ENCODE measurements around the gene GRM5.

The GRM5 gene

DNA sequence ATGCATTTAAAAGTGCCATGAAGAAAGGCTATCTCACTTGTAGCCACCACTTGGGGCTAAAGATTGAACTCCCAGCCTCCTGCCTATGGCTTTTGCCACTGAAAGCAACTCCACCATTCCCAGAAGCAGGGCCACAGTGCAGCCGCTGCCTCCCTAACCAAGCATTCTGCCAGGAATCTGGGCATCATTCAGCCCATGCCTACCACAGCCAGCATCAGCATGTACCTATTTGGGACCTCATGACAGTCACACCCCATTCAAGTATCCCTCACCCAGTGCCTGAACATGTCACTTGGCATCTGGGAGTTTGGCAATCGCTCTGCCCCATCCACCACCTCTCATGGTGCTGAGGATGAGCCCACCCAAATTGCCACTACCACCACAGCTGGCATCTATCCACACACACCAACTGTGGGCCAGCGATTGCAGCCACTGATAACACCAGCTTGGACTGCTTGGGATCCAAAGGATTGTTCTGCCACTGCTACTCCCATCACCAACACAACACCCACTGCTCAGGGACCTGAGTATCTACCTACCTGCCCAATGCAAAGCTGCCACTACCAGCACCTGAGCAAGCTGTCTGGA is 234.4 kb downstream of the GRM5 start:
- no peak for DNase-seq

DNA sequence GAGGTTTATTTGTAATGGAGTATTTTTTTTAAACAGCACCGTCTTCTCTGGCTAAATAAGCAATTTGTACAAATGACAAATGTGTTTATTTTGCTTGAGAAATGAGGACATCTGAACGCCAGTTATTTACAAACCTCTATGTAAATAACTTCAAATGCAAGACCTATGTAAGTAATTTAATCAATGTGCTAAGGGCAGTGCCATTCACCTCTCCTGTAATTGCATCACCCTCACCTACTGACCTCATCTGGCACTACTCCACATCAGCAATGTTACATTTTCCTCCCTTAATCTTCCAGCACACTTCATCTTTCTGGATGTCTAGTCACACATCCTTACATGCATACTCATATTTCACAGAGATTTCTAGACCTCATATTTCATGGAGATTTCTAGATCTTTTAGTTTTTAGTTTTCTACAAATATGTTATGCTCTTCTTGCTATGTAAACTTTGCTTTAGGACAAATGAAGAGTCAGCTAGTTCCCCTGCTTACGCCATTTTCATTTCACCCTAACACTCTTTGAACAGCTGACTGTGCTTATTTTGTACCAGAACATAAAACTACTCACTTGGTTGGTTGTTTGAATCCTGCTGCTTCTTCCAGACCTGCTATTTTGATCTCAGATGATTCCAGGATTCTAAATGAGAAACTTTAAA is 238.6 kb downstream of the GRM5 start:
- DNase-seq: no peak

DNA sequence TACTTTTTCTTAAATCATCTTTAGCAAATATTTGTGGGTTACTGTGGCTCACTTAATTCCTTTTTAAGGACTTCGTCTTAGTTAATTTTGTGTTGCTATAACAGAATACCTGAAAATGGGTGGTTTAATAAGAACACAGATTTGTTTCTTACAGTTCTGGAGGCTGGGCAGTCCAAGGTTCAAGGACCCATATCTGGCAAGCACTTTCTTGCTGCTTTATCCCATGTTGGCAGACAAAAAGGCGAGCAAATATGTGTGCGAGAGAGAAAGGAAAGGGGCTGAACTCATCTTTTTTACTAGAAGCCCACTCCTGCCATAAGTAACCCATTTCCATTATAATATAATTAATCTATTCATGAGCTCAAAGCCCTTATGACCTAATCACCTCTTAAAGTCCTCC is 246.2 kb downstream of the GRM5 start:
- no peak for DNase-seq

DNA sequence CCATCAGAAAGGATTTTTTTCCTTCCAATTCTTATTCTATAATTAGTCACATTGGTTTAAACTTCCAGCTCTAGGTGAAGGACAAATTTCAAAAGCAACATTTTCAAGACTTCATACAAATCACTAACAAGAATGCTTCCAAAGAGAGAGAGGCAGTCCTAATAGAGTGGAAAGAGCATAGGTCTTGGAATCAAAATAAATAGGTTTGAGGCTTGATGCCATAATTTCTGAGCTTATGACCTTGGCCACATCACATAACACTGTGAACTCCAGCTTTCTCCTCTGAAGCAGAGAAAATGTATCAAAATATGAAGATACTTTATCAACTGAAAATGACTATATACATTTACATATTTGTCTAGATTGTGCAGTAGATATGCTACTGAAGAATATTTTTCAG is 246.8 kb downstream of the GRM5 start:
- DNase-seq: no peak

DNA sequence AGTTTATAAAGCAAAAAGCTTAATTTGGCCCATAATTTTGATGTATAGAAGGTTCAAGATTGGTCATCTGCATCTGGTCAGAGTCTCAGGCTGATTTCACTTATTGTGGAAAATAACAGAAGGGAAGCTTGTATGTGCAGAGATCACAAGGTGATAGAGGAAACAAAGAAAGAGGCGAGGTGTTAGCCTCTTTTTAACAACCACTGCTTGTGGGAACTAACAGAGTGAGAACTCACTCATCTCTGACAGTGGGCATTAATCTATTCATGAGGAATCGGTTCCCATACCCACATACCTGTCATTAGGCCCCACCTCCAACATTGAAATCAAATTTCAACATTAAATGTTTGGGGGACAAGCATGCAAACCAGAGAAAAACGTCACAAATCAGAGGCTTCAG is 250.3 kb downstream of the GRM5 start:
- DNase-seq: no peak

DNA sequence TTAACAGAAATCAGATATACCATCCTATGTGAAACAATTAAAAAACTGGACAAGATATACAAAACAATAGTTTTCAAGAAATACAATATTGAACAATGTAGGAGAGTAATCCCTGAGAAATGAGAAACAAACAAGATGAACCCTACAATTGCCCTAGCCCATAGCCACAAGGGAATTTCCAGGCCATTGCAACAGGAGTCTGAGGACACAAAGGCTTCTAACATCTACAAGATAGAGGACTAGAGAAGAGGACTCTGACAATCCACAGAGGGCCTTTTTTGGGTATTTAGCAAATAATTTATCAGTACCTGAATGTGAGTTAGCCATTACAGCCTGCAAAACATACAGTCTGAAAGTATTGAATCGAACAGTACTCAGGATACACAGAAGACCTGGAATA is 251.7 kb downstream of the GRM5 start:
- no peak for DNase-seq

DNA sequence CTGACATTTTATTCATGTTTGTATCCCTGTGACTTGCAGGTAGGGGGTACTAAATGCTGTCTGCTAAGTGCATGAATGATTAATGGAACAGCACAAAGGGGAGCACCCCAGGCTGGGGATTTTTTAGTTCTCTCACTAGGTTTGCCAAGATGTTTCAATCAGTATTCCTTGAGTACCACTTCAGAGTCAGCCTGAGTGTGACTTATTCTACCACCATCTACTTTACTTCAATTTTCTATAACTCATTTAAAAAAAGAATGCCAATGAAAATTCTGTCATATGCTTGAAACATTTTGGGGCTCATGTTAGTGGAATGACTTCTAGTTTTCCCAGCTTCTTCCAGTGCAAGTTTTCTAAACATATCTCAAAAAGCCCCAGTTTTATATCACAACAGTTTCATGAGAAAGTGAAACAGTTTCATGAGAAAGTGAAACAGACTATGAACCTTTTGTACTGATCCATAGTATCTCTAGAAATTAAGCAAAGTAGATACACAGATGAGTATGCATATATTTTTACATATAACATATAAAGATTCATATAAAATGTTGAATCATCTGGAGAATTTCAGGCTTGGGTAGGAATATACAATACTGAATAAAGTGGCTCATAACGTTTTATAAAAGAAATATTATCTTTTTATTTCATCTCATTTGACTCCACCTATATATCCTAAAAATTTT is 252.4 kb downstream of the GRM5 start:
- DNase-seq: no peak

DNA sequence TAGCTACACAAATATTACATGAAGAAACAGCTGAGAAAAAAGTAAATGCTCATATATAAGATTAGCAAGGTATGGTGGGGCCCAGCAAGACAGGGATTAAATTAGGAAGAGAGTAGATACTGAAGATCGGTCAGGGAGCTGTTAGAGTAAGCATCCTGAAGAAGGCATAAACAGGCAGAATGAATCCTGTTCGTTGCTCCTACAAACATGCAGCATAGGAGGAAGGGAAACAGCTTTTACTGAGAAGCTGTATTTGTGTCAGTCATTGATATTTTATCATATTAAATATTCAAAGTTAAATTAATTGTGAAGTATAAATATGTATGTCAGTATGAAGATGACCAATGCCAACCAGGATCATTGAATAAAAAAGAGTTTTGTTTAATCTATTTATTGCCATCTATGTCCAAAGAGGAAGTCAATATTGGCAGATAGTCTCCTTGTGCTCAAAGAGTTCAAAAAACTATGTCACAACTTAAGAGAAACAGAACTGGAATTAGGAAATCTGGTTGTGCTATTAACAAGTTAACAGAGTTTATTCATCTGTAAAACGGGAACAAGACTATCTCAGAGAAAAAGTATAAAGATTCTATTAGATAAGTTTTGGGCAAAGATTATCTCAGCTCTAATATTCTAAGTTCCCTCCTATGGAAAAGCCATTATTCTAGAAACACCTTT is 255.2 kb downstream of the GRM5 start:
- no peak for DNase-seq

DNA sequence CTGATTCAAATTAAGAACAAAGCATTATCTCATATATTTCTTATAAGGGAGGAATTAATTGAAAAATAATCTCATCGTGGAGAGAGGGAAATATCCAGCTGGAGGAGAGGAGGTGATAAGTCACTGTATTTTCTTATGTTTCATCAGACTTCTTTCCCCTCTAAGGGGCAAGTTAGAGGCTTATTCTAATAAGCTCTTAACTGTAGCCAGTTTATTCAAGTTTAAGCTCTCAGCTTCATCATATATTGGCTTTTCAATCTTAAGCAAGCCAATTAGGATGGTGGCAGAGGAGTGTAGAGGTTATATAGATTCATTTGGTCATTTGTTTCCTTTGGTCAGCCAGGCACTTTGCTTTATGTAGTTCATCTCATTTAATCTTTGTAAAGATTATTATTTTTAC is 256.7 kb downstream of the GRM5 start:
- DNase-seq: no peak

DNA sequence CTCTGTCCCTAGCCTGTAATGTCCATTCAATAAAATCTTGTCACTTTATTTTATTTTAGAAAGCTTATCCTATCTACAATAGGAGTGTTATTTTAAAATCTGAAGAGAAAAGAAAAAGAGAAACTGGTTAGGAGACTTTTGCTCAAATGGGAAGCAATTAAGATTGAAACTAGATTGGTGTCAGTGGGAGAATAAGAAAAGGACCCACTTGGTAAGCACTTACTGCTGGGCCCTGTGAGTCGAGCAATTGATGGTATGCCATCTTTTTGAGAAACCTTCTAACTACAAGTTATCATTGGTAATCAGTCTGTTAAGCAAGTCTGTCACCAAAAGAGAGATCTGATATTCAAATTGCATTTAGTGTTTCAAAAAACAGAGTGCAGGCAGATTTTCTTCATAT is 258.4 kb downstream of the GRM5 start:
- DNase-seq: no peak

DNA sequence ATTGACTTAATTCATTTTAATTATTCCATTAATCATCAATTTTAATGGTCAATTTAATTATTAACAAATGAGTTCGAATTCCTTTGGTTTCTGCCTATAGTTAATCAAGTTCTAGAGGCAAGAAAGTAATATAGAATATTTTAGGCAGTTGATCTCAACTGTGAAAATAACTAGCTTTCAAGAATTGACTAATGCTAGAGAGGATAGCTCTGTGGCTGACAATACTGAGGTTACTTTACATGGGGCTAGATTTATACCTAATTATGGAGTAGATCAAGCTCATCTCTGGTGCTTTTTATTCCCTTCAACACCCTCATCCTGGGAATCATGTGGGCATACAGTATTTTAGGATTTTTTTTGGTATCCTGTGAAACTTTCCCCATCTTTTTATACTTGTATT is 259.4 kb downstream of the GRM5 start:
- no peak for DNase-seq

DNA sequence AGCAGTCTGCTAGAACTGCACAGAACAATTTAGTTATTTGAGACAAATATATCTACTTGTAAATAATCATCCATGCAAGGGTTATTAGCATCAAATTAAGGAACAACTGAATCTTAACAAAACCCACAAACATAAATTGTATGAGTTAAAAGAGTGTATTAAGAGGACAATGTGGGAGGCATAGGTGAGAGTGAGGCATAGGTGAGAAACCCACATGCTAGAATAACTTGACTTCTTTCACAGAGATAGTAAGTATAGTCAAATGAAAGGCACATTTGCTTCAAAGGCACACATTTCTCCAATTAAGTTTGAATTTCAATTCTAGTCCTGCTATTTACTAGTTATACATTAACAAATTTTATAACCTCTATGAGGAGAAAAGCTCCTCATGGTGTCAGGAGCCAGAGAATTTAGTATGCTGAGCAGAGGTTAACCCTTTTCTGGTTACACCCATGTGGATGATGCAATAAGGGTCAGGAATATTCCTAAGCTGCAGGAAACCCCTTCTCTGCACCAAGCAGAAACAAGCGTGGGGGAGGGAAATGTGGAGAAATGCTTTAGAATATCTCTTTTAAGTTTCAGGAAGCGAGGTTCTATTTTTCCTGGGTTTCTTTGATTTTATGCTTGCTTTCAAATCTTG is 264.2 kb downstream of the GRM5 start:
- DNase-seq: no peak

DNA sequence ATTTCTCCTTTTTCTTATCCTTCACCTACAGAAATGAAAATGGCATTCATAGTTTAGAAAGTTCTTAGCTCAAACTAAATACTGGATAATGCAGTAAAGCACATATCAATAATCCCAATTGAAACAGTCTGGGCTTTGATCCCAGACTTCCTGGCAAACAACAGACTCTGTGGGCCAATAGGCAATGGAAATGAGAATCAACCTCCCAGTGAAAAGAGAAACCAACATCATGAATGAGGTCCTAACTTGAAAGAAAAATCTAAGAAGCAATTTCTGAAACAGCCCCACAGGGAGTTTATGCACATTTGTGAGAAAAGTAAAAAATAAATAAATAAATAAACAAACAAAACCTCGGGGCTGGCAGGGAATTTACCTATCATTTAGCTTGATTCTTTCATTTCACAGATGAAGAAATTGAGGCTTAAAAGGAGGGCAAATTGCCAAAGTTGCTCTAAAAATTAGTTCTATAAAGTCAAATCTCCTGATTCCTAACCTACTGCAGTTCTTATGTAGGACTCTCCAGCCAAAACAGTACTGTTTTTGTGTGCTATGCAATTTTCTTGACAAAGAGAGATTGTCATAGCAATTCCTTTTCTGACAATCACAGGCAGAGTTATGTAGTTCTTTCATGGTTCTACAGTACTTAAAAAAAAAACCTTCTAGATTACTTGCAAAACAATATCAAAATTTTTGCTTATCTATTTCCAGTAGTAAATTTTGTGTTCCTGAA is 265.8 kb downstream of the GRM5 start:
- DNase-seq: no peak

DNA sequence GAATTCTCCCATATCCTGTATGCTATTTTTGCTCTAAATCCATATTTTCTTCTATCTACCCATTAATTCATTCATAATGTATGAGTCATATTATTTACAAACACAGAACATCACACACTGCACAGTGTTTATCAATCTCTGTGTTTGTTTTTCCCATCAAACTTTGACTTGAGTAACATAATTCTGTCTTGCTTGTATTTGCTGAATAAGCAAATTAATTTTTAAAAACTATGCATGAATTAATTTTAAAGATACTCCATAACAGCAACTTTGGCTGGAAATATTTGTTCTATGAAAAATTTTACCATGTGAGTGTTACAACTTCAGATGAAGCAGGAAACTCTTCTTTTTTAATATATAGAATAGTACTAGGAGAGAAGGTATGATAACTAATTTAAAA is 275.6 kb downstream of the GRM5 start:
- DNase-seq: no peak

DNA sequence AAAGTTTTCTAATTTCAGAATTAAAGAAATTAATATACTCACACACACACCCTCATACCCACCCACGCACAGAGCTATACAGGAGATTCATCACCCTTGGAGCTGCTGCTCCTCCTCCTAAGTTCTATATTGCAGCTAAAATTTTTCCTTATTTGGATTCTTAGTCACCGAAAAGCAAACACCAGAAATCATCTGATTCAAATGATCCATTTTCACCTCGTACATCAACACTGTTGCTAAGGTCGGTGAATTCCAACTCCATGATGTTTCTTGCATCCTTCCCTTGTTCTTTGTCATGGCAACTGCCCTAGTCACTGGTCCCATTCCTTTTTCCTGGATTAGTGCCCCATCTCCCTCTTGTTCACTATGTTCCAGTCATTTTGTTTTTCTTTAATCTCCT is 286.2 kb downstream of the GRM5 start:
- no peak for DNase-seq

DNA sequence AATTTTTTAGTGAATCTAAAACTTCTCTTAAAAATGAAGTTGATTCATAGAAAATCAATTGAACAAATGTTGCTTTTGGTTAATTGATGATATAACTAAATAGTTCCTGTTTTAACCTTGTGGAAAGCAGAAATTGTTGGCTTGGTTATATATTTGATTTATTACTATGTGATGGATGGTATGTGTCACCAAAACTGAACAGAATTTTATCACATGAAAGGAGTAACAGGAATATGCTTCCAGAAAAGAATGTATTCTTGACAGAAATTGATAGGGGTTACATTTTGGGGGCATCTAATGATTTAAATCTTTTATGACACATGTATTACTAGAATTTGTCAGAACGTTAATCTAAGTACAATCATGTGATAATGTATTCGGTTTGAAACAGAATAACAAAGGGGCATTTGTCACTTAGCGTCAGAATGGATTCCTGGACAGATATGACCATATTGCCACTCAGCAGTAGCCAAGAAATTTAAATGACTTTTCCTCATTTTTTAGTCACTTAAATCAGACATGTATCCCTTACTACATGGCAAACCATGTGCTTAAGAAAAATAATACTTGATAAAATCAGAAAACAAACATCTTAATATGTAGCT is 295.2 kb downstream of the GRM5 start:
- DNase-seq: no peak

DNA sequence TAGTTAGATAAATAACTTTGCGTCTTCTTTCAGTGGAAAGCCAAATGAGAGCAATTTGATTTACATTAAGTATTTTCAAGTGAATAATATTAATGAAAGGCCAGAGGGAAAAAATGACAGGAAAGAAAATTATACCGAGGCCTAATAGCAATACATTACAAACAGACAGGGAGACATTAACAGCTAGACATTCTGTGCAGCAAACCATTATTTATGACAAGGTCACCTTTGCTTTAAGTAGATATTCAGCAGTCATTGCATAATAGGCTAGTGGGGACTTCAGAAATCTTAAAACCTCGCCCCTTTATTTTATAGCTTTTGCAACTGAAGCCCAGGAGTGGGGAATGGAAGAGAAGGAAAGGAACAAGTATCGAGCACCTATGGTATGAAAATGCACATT is 321.6 kb downstream of the GRM5 start:
- no peak for DNase-seq

DNA sequence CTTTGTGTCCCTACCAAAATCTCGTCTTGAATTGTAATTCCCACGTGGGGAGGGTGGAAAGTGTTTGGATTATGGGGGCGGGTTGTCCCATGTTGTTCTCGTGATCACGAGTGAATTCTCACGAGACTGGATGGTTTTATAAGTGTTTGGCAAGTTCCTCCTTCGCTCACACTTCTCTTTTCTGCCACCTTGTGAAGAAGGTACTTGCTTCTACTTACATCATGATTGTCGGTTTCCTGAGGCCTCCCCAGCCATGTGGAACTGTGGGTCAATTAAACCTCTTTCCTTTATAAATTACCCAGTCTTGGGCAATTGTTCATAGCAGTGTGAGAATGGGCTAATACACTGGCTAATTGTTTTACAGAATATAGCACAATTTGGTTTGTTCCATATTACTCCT is 326.3 kb downstream of the GRM5 start:
- DNase-seq: no peak

DNA sequence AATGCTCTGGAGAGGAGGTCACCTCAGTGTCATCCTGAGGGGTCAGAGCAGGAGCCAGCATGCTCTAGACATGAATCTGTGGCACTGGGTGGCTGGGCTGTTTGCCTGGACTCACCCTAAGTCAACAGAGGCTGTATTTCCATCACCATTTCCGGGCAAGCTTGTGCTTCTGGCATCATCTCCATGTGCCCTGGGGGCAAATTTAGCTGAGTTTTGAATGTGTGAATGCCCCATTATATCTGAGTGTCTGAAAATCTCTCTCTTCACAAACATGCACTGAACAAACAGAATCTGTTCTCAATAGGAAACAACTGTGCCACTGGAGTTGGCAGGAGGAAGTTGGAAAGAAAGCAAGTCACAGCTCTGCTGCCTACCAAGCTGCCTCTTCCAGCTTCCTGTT is 356.2 kb downstream of the GRM5 start:
- no peak for DNase-seq

DNA sequence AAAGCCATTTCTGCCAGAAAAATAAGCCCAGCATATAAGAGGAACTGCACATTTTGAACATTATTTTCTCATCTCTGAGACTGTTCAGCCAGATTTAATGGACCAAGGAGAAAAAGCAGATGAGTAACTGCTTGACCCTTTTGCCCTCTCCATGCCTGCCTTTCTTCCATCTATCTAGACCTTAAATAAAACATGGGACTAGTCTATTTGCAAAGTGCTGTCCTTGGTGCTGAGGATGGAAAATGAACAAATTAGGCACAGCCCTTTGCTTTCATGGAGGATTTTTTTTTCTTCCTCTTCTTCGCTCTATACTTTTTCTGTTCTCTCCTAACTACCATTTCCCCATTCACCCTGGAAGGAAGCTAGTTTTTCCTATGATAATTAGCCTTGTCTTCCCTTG is 361.3 kb downstream of the GRM5 start:
- DNase-seq: no peak

DNA sequence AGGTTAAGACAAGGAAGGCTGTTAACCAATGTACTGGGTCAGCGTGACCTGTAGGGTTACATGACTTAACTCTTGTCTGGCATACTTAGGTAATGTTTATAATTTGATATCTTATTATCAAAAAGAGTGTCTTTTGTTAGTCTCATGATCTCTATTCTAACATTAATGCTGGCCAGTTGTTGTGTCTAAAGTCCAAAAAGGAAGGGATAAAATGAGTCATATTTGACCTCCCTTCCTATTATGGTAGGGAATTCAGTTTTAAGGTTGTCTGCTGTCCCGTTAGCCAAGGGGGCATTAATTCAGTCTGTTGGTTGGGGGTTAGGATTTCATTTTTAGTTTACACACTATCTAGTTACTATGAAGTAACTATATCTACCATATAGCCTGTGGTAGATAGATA is 364.0 kb downstream of the GRM5 start:
- no peak for DNase-seq

DNA sequence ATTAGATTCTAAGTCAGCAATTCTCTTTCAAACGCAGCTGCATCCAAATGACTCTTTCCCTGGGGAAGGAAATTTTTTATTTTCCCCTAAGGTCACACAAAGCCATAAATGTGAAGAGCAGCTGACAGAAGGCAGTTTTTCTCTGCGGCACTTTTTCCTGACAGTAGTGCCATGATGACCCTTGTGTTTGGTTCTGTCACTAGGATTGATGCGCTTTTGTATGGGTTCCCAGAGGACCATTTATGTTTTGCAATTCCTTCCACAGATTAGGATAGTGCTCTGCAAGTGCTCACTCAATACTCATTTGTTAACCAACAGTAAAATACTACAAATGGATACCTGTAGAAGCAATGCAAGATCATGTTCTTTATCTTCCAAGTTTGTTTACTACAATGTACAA is 368.6 kb downstream of the GRM5 start:
- DNase-seq: no peak

Data from AML-193 (cell line).